ENCODE measurements around the gene MAD1L1.

The MAD1L1 gene

GRCh38 chr7:2128601-2129322 is 104.0 kb downstream of the MAD1L1 start:
- Histone ChIP-seq H3K27me3 (ENCODE audit: insufficient read depth, low read length) (no peaks in the 10 kb centered on the region), H3K4me1 (ENCODE audit: insufficient read depth, low read length) (no peaks in the 10 kb centered on the region), H3K9me3 (ENCODE audit: insufficient read depth, low read depth, low read length) (no peaks in the 10 kb centered on the region), H3K9ac (ENCODE audit: low read depth, low read length) (no peak overlapping the region; the same call in 1 of the 2 replicates), H3K4me3 (ENCODE audit: low read length) (no peak overlapping the region), H3K36me3 (ENCODE audit: insufficient read depth, low read length) (peaks cover 16% of the 10 kb centered on the region), H3K27ac (ENCODE audit: low read depth, low read length) (no peak overlapping the region)
- WGBS, result 94% methylated on average over 20 of the region's 20 CpGs

DNA sequence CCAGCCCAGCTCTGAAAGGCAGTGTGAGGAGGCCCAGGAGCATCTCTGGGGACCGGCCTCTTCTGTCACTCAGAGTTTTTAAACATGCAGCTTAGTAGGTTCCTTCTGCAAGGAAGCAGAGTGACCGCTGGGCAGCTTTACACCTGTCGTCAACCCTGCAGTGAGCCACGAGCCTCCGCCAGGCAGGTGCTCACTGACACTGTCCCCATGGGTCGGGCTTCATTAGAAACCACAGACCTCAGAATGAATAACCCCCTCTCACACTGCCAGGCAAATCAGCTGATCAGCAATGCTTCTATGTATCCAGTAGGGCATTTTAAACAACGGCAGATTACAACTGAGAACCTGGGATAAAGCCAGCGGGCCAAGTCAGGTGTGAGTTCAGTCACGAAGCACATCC is 106.1 kb downstream of the MAD1L1 start:
- 89% methylated on average over 9 of the region's 9 CpGs for WGBS
- no peaks in the 10 kb centered on the region for H3K4me1 ChIP-seq (ENCODE audit: insufficient read depth, low read length)
- peaks cover 11% of the 10 kb centered on the region; the same call in 1 of the 2 replicates for H3K36me3 ChIP-seq (ENCODE audit: insufficient read depth, low read length)
- H3K9ac ChIP-seq (ENCODE audit: low read depth, low read length), result no peak overlapping the region
- H3K9me3 ChIP-seq (ENCODE audit: insufficient read depth, low read depth, low read length), result no peaks in the 10 kb centered on the region
- H3K27ac ChIP-seq (ENCODE audit: low read depth, low read length), result no peak overlapping the region
- H3K27me3 ChIP-seq (ENCODE audit: insufficient read depth, low read length), result no peaks in the 10 kb centered on the region
- H3K4me3 ChIP-seq (ENCODE audit: low read length), result no peak overlapping the region

DNA sequence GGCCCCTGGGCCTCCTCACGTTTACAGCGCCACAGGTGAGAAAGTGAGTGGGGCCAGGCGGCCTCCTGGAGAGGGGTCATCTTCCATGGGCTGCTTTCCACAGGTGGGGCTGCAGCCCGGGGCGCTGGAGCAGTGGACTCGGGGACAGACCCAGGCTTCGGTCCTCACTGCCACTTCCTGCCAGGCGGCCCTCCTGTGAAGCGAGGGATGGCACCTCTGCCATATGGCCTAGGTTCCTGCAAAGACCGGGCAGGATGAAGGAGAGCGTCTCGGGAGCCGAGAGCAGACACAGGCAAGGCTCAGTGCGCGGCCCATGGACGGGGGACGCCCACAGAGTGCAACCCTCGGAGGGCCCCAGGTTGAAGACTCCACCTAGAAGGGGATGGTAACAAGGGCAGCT is 106.8 kb downstream of the MAD1L1 start:
- H3K4me1 ChIP-seq (ENCODE audit: insufficient read depth, low read length), result no peaks in the 10 kb centered on the region
- no peak overlapping the region for H3K4me3 ChIP-seq (ENCODE audit: low read length)
- H3K9ac ChIP-seq (ENCODE audit: low read depth, low read length), result no peak overlapping the region
- no peaks in the 10 kb centered on the region for H3K27me3 ChIP-seq (ENCODE audit: insufficient read depth, low read length)
- peaks cover 12% of the 10 kb centered on the region; the same call in 1 of the 2 replicates for H3K36me3 ChIP-seq (ENCODE audit: insufficient read depth, low read length)
- WGBS, result 95% methylated on average over 18 of the region's 18 CpGs
- no peaks in the 10 kb centered on the region for H3K9me3 ChIP-seq (ENCODE audit: insufficient read depth, low read depth, low read length)
- H3K27ac ChIP-seq (ENCODE audit: low read depth, low read length), result no peak overlapping the region

DNA sequence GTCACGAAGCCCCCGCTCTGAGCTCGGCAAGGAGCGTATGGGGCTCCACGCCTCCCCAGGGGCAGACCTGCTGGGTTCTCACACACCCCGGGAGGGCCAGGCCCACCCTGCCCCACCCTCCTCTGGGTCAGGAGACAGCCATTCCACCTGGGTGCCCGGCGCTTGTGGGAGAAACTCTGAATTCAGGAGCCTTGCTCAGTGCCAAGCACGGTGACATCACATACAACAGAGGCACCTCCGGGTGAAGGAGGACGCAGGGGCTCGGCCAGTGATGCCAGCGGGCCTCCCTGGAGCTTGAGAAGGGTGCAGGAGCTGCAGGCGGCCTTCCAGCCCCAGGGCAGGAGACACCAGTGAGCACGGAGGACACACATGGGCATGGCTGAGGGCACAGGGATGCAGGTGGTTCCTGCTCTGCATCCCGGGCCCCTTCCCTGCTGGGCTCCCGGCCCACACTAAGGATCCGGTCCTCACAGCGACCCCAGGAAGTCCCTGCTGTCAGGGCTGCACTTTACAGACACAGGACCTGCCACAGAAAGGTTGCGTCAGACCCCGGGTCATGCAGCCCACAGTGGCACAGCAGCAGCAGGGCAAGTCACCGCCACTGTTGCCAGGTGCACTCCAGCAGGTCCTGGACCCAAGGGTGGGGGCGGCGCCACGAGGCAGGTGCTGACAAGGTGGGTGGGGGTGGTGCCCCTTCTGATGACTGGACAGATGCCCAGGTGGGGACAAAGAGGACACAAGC is 108.0 kb downstream of the MAD1L1 start:
- no peak overlapping the region for H3K27ac ChIP-seq (ENCODE audit: low read depth, low read length)
- H3K4me1 ChIP-seq (ENCODE audit: insufficient read depth, low read length), result no peaks in the 10 kb centered on the region
- 94% methylated on average over 25 of the region's 25 CpGs for WGBS

DNA sequence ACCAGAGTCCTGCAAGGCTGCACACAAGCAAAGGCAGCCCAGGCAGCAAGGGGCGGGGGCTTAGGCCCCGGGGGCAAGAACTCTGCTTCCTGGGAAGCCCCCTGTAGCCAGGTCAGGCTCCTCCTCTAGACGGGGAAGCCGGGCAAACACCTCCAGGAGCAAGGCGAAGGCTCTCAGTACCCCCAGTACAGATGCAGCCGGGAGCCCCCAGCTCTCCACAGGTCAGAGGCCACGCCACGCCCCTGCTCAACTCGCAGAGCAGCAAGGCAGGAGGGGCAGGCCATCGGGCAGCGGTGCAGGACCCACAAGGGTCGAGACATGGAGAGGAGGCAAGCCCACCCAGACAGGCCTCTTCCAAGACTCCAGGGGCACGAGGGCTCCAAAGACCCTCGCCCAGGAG is 108.8 kb downstream of the MAD1L1 start:
- no peaks in the 10 kb centered on the region for H3K4me1 ChIP-seq (ENCODE audit: insufficient read depth, low read length)
- 94% methylated on average over 14 of the region's 14 CpGs for WGBS

More for the DNA sequence above, 108.0 kb downstream of the MAD1L1 start:
- Histone ChIP-seq H3K9me3 (ENCODE audit: insufficient read depth, low read depth, low read length) (no peaks in the 10 kb centered on the region), H3K4me3 (ENCODE audit: low read length) (no peak overlapping the region), H3K36me3 (ENCODE audit: insufficient read depth, low read length) (peaks cover 12% of the 10 kb centered on the region; the same call in 1 of the 2 replicates), H3K27me3 (ENCODE audit: insufficient read depth, low read length) (no peaks in the 10 kb centered on the region), H3K9ac (ENCODE audit: low read depth, low read length) (no peak overlapping the region; the same call in 1 of the 2 replicates)

DNA sequence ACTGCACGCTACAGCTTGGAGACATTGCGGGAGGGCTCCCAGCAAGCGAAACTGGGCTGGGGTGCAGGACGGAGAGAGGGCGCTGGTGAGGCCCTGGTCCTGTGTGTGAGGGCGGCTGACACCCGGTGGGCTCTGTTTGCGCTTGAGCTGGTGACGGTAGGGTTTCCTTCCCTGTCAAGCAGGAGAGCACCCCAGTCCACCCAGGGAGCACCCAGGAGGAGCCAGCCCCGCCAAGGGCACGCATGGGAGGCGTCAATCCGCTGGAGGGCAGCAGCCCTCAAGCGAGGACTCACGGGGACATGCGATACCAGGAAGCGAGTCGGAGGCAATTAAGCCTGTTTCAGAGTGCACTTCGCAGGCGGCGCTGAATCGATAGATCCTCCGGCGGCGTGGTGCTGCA is 109.4 kb downstream of the MAD1L1 start:
- Histone ChIP-seq H3K9me3 (ENCODE audit: insufficient read depth, low read depth, low read length) (no peaks in the 10 kb centered on the region), H3K4me3 (ENCODE audit: low read length) (no peak overlapping the region), H3K27me3 (ENCODE audit: insufficient read depth, low read length) (no peaks in the 10 kb centered on the region), H3K36me3 (ENCODE audit: insufficient read depth, low read length) (peaks cover 9% of the 10 kb centered on the region; the same call in 1 of the 2 replicates), H3K4me1 (ENCODE audit: insufficient read depth, low read length) (no peaks in the 10 kb centered on the region), H3K9ac (ENCODE audit: low read depth, low read length) (no peak overlapping the region), H3K27ac (ENCODE audit: low read depth, low read length) (no peak overlapping the region)
- 89% methylated on average over 25 of the region's 25 CpGs for WGBS

More for the DNA sequence above, 108.8 kb downstream of the MAD1L1 start:
- H3K36me3 ChIP-seq (ENCODE audit: insufficient read depth, low read length), result peaks cover 12% of the 10 kb centered on the region; the same call in 1 of the 2 replicates
- H3K9me3 ChIP-seq (ENCODE audit: insufficient read depth, low read depth, low read length), result no peaks in the 10 kb centered on the region
- H3K4me3 ChIP-seq (ENCODE audit: low read length), result no peak overlapping the region
- H3K27ac ChIP-seq (ENCODE audit: low read depth, low read length), result no peak overlapping the region
- H3K27me3 ChIP-seq (ENCODE audit: insufficient read depth, low read length), result no peaks in the 10 kb centered on the region
- H3K9ac ChIP-seq (ENCODE audit: low read depth, low read length), result no peak overlapping the region

DNA sequence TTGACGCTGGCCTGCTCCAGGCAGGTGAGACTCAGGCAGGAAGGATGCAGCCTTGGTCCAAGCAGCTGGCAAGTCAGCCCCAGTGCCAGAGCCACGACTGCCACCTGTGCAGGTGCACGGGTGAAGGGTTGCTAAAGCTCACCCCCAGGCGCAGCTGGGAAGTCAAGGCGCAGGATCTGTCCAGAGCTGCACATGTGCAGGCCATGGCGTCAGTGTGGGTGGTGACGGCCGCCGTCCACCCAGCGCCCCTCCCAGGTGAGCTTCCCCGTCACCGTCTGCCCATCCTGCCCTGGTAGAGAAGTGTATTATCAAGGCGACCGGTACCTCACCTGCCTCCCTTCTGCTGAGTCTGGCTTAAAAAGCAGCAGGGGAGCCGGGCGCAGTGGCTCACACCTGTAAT is 110.1 kb downstream of the MAD1L1 start:
- WGBS, result 97% methylated on average over 16 of the region's 16 CpGs
- no peaks in the 10 kb centered on the region for H3K27me3 ChIP-seq (ENCODE audit: insufficient read depth, low read length)
- H3K9me3 ChIP-seq (ENCODE audit: insufficient read depth, low read depth, low read length), result no peaks in the 10 kb centered on the region
- no peaks in the 10 kb centered on the region for H3K4me1 ChIP-seq (ENCODE audit: insufficient read depth, low read length)
- H3K27ac ChIP-seq (ENCODE audit: low read depth, low read length), result no peak overlapping the region
- H3K9ac ChIP-seq (ENCODE audit: low read depth, low read length), result no peak overlapping the region
- H3K36me3 ChIP-seq (ENCODE audit: insufficient read depth, low read length), result peaks cover 9% of the 10 kb centered on the region; the same call in 1 of the 2 replicates
- no peak overlapping the region for H3K4me3 ChIP-seq (ENCODE audit: low read length)

GRCh38 chr7:2120841-2121830 is 111.6 kb downstream of the MAD1L1 start:
- Histone ChIP-seq H3K4me3 (ENCODE audit: low read length) (no peak overlapping the region), H3K27ac (ENCODE audit: low read depth, low read length) (no peak overlapping the region)
- 94% methylated on average over 37 of the region's 37 CpGs for WGBS

DNA sequence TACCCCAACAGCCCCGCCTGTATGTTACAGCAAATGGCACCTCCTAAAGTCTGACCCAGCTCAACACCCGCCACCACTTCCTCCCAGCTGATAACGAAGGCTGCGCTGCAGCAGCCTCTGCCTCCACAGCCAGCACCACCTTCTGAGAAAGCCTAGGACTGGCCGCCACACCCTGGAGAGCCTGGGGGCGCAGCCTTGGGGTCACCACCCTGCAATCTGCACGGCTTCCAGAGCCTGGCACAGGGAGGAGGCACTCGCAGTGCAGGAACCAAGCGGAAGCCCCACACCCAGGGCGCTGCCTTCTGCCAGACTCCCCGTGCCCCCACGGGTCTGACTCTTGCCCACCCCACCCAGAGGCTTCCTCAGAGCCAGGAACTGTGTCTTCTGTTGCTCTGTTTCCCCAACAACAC is 112.5 kb downstream of the MAD1L1 start:
- H3K4me3 ChIP-seq (ENCODE audit: low read length), result no peak overlapping the region
- 94% methylated on average over 12 of the region's 12 CpGs for WGBS
- no peak overlapping the region for H3K9ac ChIP-seq (ENCODE audit: low read depth, low read length)
- no peaks in the 10 kb centered on the region for H3K27me3 ChIP-seq (ENCODE audit: insufficient read depth, low read length)
- H3K4me1 ChIP-seq (ENCODE audit: insufficient read depth, low read length), result no peaks in the 10 kb centered on the region
- no peaks in the 10 kb centered on the region for H3K9me3 ChIP-seq (ENCODE audit: insufficient read depth, low read depth, low read length)
- H3K36me3 ChIP-seq (ENCODE audit: insufficient read depth, low read length), result peaks cover 2% of the 10 kb centered on the region; the same call in 1 of the 2 replicates
- H3K27ac ChIP-seq (ENCODE audit: low read depth, low read length), result no peak overlapping the region

More at GRCh38 chr7:2120841-2121830, 111.6 kb downstream of the MAD1L1 start:
- no peak overlapping the region for H3K9ac ChIP-seq (ENCODE audit: low read depth, low read length)
- peaks cover 9% of the 10 kb centered on the region; the same call in 1 of the 2 replicates for H3K36me3 ChIP-seq (ENCODE audit: insufficient read depth, low read length)
- no peaks in the 10 kb centered on the region for H3K9me3 ChIP-seq (ENCODE audit: insufficient read depth, low read depth, low read length)
- no peaks in the 10 kb centered on the region for H3K4me1 ChIP-seq (ENCODE audit: insufficient read depth, low read length)
- H3K27me3 ChIP-seq (ENCODE audit: insufficient read depth, low read length), result no peaks in the 10 kb centered on the region

GRCh38 chr7:2118630-2119190 is 114.0 kb downstream of the MAD1L1 start:
- 95% methylated on average over 25 of the region's 25 CpGs for WGBS
- Histone ChIP-seq H3K4me1 (ENCODE audit: insufficient read depth, low read length) (no peaks in the 10 kb centered on the region), H3K4me3 (ENCODE audit: low read length) (no peak overlapping the region), H3K9ac (ENCODE audit: low read depth, low read length) (no peak overlapping the region), H3K27me3 (ENCODE audit: insufficient read depth, low read length) (no peaks in the 10 kb centered on the region), H3K27ac (ENCODE audit: low read depth, low read length) (no peak overlapping the region), H3K9me3 (ENCODE audit: insufficient read depth, low read depth, low read length) (no peaks in the 10 kb centered on the region), H3K36me3 (ENCODE audit: insufficient read depth, low read length) (0 out of 2 replicates have a peak, but pooled peaks cover 2% of the 10 kb centered on the region)

Measured in HUES64 (cell line).